Cardiac septum (tissue), 1 donor: Measurements from ENCODE around the gene NPDC1. TPM values are rescaled to one million over a fixed set of nuclear protein-coding genes. Genes with fewer than 3 reads are reported as not detected.

Source experiments
- total RNA-seq: library from RNA; stranded (reverse); fragmentation: NEBNext Ultra II Directional; extraction: Animal tissue kit (Norgen Biotek cat#: 25700); gene quantifications from one replicate; pipeline ENCODE4 v1.2.1, GENCODE V29; 2021
- donor health status: DM: no; HTN: no; CAD: no.

The NPDC1 gene
- total RNA-seq, 1 donor from 2014 or later, result 96.4 TPM

Other genes starting within 250 kb of the NPDC1 start
- gene CCDC183, start 249.8 kb downstream of the NPDC1 start, total RNA-seq, result 1.6 TPM
- gene RABL6, start 238.2 kb downstream of the NPDC1 start, total RNA-seq, result 66.4 TPM
- gene AJM1, start 203.7 kb downstream of the NPDC1 start, total RNA-seq, result 8.6 TPM
- gene PHPT1, start 196.8 kb downstream of the NPDC1 start, total RNA-seq, result 296 TPM
- gene MAMDC4, start 193.8 kb downstream of the NPDC1 start, total RNA-seq, result 11.0 TPM
- 293 TPM for gene EDF1, start 179.9 kb downstream of the NPDC1 start, total RNA-seq
- 10.2 TPM for gene TRAF2, start 159.7 kb downstream of the NPDC1 start, total RNA-seq
- gene FBXW5, start 101.4 kb downstream of the NPDC1 start, total RNA-seq, result 162 TPM
- gene C8G, start 100.9 kb downstream of the NPDC1 start, total RNA-seq, result 3.4 TPM
- gene LCN12, start 93.9 kb downstream of the NPDC1 start, total RNA-seq, result 20.7 TPM
- gene PTGDS, start 68.7 kb downstream of the NPDC1 start, total RNA-seq, result 1,323 TPM
- gene LCNL1, start 63.2 kb downstream of the NPDC1 start, total RNA-seq, result 5.9 TPM
- 26.0 TPM for gene PAXX, start 53.8 kb downstream of the NPDC1 start, total RNA-seq
- gene CLIC3, start 49.6 kb downstream of the NPDC1 start, total RNA-seq, result 12.9 TPM
- gene ABCA2, start 17.9 kb downstream of the NPDC1 start, total RNA-seq, result 41.5 TPM
- gene FUT7, start 14.1 kb downstream of the NPDC1 start, total RNA-seq, result 0.22 TPM
- 0.92 TPM for gene ENTPD2, start 7.9 kb upstream of the NPDC1 start, total RNA-seq
- gene SAPCD2, start 24.4 kb upstream of the NPDC1 start, total RNA-seq, result 0.11 TPM
- gene UAP1L1, start 31.3 kb upstream of the NPDC1 start, total RNA-seq, result 6.5 TPM
- gene MAN1B1, start 40.8 kb upstream of the NPDC1 start, total RNA-seq, result 27.2 TPM
- 150 TPM for gene DPP7, start 68.6 kb upstream of the NPDC1 start, total RNA-seq
- gene GRIN1, start 93.0 kb upstream of the NPDC1 start, total RNA-seq, result not detected
- gene LRRC26, start 123.9 kb upstream of the NPDC1 start, total RNA-seq, result not detected
- gene TMEM210, start 125.9 kb upstream of the NPDC1 start, total RNA-seq, result not detected
- gene ANAPC2, start 142.4 kb upstream of the NPDC1 start, total RNA-seq, result 32.5 TPM
- gene SSNA1, start 142.5 kb upstream of the NPDC1 start, total RNA-seq, result 59.5 TPM
- 13.5 TPM for gene TPRN, start 154.6 kb upstream of the NPDC1 start, total RNA-seq
- 40.6 TPM for gene TMEM203, start 159.5 kb upstream of the NPDC1 start, total RNA-seq
- 8.0 TPM for gene NDOR1, start 159.5 kb upstream of the NPDC1 start, total RNA-seq
- gene RNF208, start 176.1 kb upstream of the NPDC1 start, total RNA-seq, result 22.2 TPM
- not detected for gene CYSRT1, start 179.0 kb upstream of the NPDC1 start, total RNA-seq
- gene RNF224, start 181.3 kb upstream of the NPDC1 start, total RNA-seq, result not detected
- gene SLC34A3, start 184.7 kb upstream of the NPDC1 start, total RNA-seq, result not detected
- gene TUBB4B, start 195.1 kb upstream of the NPDC1 start, total RNA-seq, result 304 TPM
- not detected for gene STPG3, start 205.1 kb upstream of the NPDC1 start, total RNA-seq
- 37.2 TPM for gene NELFB, start 209.2 kb upstream of the NPDC1 start, total RNA-seq
- gene TOR4A, start 231.5 kb upstream of the NPDC1 start, total RNA-seq, result 13.9 TPM